GM12878 (cell line): ENCODE data around the gene ZBTB21.

Experiments
- KDM1A ChIP-seq: fragments of 200-600 bp; sonication (generic); IDR thresholded peaks from 2 replicates; pipeline ENCODE4 v1.6.1; 2016; ENCODE audit warnings: borderline replicate concordance
- LARP7 ChIP-seq: fragments of 450-650 bp; IDR thresholded peaks from 2 replicates; pipeline ENCODE4 v1.6.1; 2017; ENCODE audit warnings: mild to moderate bottlenecking
- SMC3 ChIP-seq: IDR thresholded peaks from 2 replicates; pipeline ENCODE4 v1.6.1; 2011; ENCODE audit warnings: low read length, improper control_type of control experiment, borderline replicate concordance
- TBL1XR1 ChIP-seq: IDR thresholded peaks from 2 replicates; pipeline ENCODE4 v1.6.1; 2012; ENCODE audit warnings: low read depth, low read length, improper control_type of control experiment

- TF ChIP-seq LARP7 (no peak), SMC3 (no peak), KDM1A (no peak), TBL1XR1 (no peak)
These were observed 21.1 kb upstream of the ZBTB21 start for GRCh38 chr21:42031241-42031640.
